ENCODE data around the gene FAM83B.
A peak's percentile ranks its signal among the peaks of the same experiment; 100 is the strongest.

The FAM83B gene

GRCh38 chr6:54981276-54981609 is 134.7 kb downstream of the FAM83B start:
- no peak for DNase-seq (ENCODE audit: low read depth, low spot score)
- H3K9ac ChIP-seq (ENCODE audit: insufficient read length), result no peak overlapping the region
- no peaks in the 10 kb centered on the region for H3K9me3 ChIP-seq (ENCODE audit: low read depth, low read length)
- H3K27ac ChIP-seq, result peak overlapping the region; percentile 81
- TF ChIP-seq EZH2 (IDR thresholded peaks at IDR 0.05) (no peak), POLR2AphosphoS5 (IDR thresholded peaks at IDR 0.05; ENCODE audit: borderline replicate concordance, low read depth, low read length) (no peak), FOXP2 (optimal IDR thresholded peaks at IDR 0.05; ENCODE audit: control extremely low read depth, extremely low read length, insufficient read depth) (no peak)
- H3K36me3 ChIP-seq (ENCODE audit: insufficient read depth, low read length), result no peaks in the 10 kb centered on the region
- H3K4me3 ChIP-seq, result no peak overlapping the region

GRCh38 chr6:54981647-54982046 is 135.1 kb downstream of the FAM83B start:
- H3K36me3 ChIP-seq (ENCODE audit: insufficient read depth, low read length), result no peaks in the 10 kb centered on the region
- TF ChIP-seq EZH2 (IDR thresholded peaks at IDR 0.05) (no peak), FOXP2 (optimal IDR thresholded peaks at IDR 0.05; ENCODE audit: control extremely low read depth, extremely low read length, insufficient read depth) (no peak), POLR2AphosphoS5 (IDR thresholded peaks at IDR 0.05; ENCODE audit: borderline replicate concordance, low read depth, low read length) (no peak)
- peak overlapping the region; percentile 81 for H3K27ac ChIP-seq
- H3K9me3 ChIP-seq (ENCODE audit: low read depth, low read length), result no peaks in the 10 kb centered on the region
- H3K4me3 ChIP-seq, result no peak overlapping the region
- no peak overlapping the region for H3K9ac ChIP-seq (ENCODE audit: insufficient read length)
- DNase-seq (ENCODE audit: low read depth, low spot score), result no peak

DNA sequence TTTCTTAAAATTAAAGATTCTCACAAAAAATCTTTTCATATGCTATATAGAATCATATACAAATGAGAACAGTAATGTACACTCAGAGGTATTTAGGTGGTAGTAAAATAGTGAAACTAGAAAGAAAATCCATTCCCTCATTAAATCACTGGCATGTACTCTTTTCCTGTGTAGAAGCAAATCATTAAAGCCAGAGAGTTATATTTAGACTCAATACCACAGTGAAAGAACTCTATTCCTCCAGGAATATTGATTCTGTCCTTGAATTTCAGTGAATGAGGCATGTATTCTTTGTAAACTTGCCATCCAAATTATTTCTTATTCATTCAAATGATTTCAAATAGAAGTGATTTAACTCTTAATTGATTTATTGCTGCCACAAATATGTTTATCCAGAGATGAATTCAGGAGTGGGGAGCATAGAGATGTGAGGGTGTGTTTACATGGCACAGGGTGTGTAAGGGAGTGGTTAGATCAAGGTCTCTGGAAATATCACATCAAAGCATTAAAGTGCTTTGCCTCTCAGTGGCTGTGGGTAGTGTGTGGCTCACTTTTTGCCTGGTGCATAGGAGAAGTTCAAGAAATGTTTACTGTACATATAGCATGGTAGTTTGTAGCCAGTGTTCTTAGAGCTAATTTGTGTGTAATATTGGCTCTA is 141.2 kb downstream of the FAM83B start:
- no peak overlapping the region for H3K4me3 ChIP-seq
- TF ChIP-seq FOXP2 (optimal IDR thresholded peaks at IDR 0.05; ENCODE audit: control extremely low read depth, extremely low read length, insufficient read depth) (no peak), EZH2 (IDR thresholded peaks at IDR 0.05) (no peak), POLR2AphosphoS5 (IDR thresholded peaks at IDR 0.05; ENCODE audit: borderline replicate concordance, low read depth, low read length) (no peak)
- no peaks in the 10 kb centered on the region; the same call in 1 of the 2 replicates for H3K9me3 ChIP-seq (ENCODE audit: low read depth, low read length)
- H3K9ac ChIP-seq (ENCODE audit: insufficient read length), result no peak overlapping the region
- H3K27ac ChIP-seq, result peak overlapping the region; percentile 9
- no peak for DNase-seq (ENCODE audit: low read depth, low spot score)
- no peaks in the 10 kb centered on the region for H3K36me3 ChIP-seq (ENCODE audit: insufficient read depth, low read length)

DNA sequence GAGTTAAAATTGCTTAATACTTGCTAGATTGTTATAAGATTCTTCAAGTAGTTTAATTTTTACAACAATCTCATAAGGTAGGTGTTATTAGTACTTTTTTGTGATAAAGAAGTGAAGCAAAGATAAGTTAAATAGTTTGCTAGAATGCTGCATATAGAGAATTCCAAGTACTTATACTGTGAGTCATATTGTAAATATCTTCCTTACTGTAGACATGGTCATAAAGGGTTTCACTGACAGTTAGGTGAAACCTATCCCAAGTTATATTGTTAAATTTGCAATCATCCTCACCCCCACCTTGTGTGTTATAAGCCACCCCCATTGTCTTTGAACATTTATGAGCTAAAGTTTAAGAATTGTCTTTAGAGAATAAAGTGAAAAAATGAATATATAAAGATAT is 142.0 kb downstream of the FAM83B start:
- no peak for DNase-seq (ENCODE audit: low read depth, low spot score)
- H3K36me3 ChIP-seq (ENCODE audit: insufficient read depth, low read length), result no peaks in the 10 kb centered on the region
- H3K27ac ChIP-seq, result no peak overlapping the region
- no peak overlapping the region for H3K9ac ChIP-seq (ENCODE audit: insufficient read length)
- TF ChIP-seq EZH2 (IDR thresholded peaks at IDR 0.05) (no peak), POLR2AphosphoS5 (IDR thresholded peaks at IDR 0.05; ENCODE audit: borderline replicate concordance, low read depth, low read length) (no peak), FOXP2 (optimal IDR thresholded peaks at IDR 0.05; ENCODE audit: control extremely low read depth, extremely low read length, insufficient read depth) (no peak)
- H3K9me3 ChIP-seq (ENCODE audit: low read depth, low read length), result no peaks in the 10 kb centered on the region; the same call in 1 of the 2 replicates
- no peak overlapping the region for H3K4me3 ChIP-seq

GRCh38 chr6:54990001-54990400 is 143.4 kb downstream of the FAM83B start:
- DNase-seq (ENCODE audit: low read depth, low spot score), result no peak
- Histone ChIP-seq H3K9ac (ENCODE audit: insufficient read length) (no peak overlapping the region), H3K4me3 (no peak overlapping the region), H3K36me3 (ENCODE audit: insufficient read depth, low read length) (no peaks in the 10 kb centered on the region), H3K27ac (no peak overlapping the region), H3K9me3 (ENCODE audit: low read depth, low read length) (no peaks in the 10 kb centered on the region; the same call in 1 of the 2 replicates)
- TF ChIP-seq EZH2 (IDR thresholded peaks at IDR 0.05) (no peak), FOXP2 (optimal IDR thresholded peaks at IDR 0.05; ENCODE audit: control extremely low read depth, extremely low read length, insufficient read depth) (no peak), POLR2AphosphoS5 (IDR thresholded peaks at IDR 0.05; ENCODE audit: borderline replicate concordance, low read depth, low read length) (no peak)

All from SK-N-MC (cell line).